Measurements from ENCODE around the gene SSTR5. TPM values are rescaled to one million over a fixed set of nuclear protein-coding genes. Genes with fewer than 3 reads are reported as not detected.
A peak's percentile ranks its signal among the peaks of the same experiment; 100 is the strongest.

Gene SSTR5
- total RNA-seq, 1 donor from 2014 or later, result not detected

- H3K4me3 Mint-ChIP-seq, result no peak overlapping the region
- no peaks in the 10 kb centered on the region for H3K36me3 Mint-ChIP-seq (ENCODE audit: low read depth)
- H3K9me3 Mint-ChIP-seq, result peaks cover 5% of the 10 kb centered on the region
- H3K27ac Mint-ChIP-seq, result no peak overlapping the region
- peak; percentile 76 for DNase-seq
- H3K4me1 Mint-ChIP-seq, result no peaks in the 10 kb centered on the region
- intact Hi-C loops (cut with micrococcal nuclease), result loop anchor here (5.0 kb wide), 1 partner anchor 243 kb away; no protein-coding TSS in a partner anchor
- H3K27me3 Mint-ChIP-seq, result no peaks in the 10 kb centered on the region
These were observed 17.6 kb upstream of the SSTR5 start for GRCh38 chr16:1054660-1055556.

GRCh38 chr16:1055557-1055924 is 17.0 kb upstream of the SSTR5 start:
- intact Hi-C loops (cut with micrococcal nuclease), result loop anchor here (5.0 kb wide), 1 partner anchor 243 kb away; no protein-coding TSS in a partner anchor
- Mint-ChIP-seq H3K27me3 (no peaks in the 10 kb centered on the region), H3K36me3 (ENCODE audit: low read depth) (no peaks in the 10 kb centered on the region), H3K9me3 (peaks cover 5% of the 10 kb centered on the region), H3K27ac (no peak overlapping the region), H3K4me3 (no peak overlapping the region), H3K4me1 (no peaks in the 10 kb centered on the region)
- no peak for DNase-seq

- peaks cover 5% of the 10 kb centered on the region for H3K9me3 Mint-ChIP-seq
- H3K36me3 Mint-ChIP-seq (ENCODE audit: low read depth), result no peaks in the 10 kb centered on the region
- no peaks in the 10 kb centered on the region for H3K4me1 Mint-ChIP-seq
- intact Hi-C loops (cut with micrococcal nuclease), result loop anchor here (5.0 kb wide), 1 partner anchor 244 kb away; no protein-coding TSS in a partner anchor
- no peak overlapping the region for H3K27ac Mint-ChIP-seq
- DNase-seq, result no peak
- H3K27me3 Mint-ChIP-seq, result no peaks in the 10 kb centered on the region
- H3K4me3 Mint-ChIP-seq, result no peak overlapping the region
These were observed 16.4 kb upstream of the SSTR5 start for GRCh38 chr16:1056196-1056595.

- Mint-ChIP-seq H3K36me3 (ENCODE audit: low read depth) (no peaks in the 10 kb centered on the region), H3K4me1 (no peaks in the 10 kb centered on the region), H3K4me3 (no peak overlapping the region), H3K9me3 (peaks cover 5% of the 10 kb centered on the region), H3K27ac (no peak overlapping the region), H3K27me3 (no peaks in the 10 kb centered on the region)
- intact Hi-C loops (cut with micrococcal nuclease), result loop anchor here (5.0 kb wide), 1 partner anchor 245 kb away; no protein-coding TSS in a partner anchor
- peak; percentile 87 for DNase-seq
These were observed 15.2 kb upstream of the SSTR5 start for GRCh38 chr16:1057252-1057932.

GRCh38 chr16:1058216-1058615 is 14.3 kb upstream of the SSTR5 start:
- peaks cover 5% of the 10 kb centered on the region for H3K9me3 Mint-ChIP-seq
- intact Hi-C loops (cut with micrococcal nuclease), result loop anchor here (5.0 kb wide), 1 partner anchor 246 kb away; no protein-coding TSS in a partner anchor
- H3K4me1 Mint-ChIP-seq, result no peaks in the 10 kb centered on the region
- DNase-seq, result no peak
- no peak overlapping the region for H3K27ac Mint-ChIP-seq
- H3K4me3 Mint-ChIP-seq, result no peak overlapping the region
- no peaks in the 10 kb centered on the region for H3K27me3 Mint-ChIP-seq
- no peaks in the 10 kb centered on the region for H3K36me3 Mint-ChIP-seq (ENCODE audit: low read depth)

GRCh38 chr16:1059310-1059709 is 13.2 kb upstream of the SSTR5 start:
- intact Hi-C loops (cut with micrococcal nuclease), result loop anchor here (5.0 kb wide), 1 partner anchor 247 kb away; no protein-coding TSS in a partner anchor
- Mint-ChIP-seq H3K27me3 (no peaks in the 10 kb centered on the region), H3K9me3 (peaks cover 5% of the 10 kb centered on the region), H3K27ac (no peak overlapping the region), H3K4me3 (no peak overlapping the region), H3K4me1 (no peaks in the 10 kb centered on the region), H3K36me3 (ENCODE audit: low read depth) (no peaks in the 10 kb centered on the region)
- DNase-seq, result no peak

GRCh38 chr16:1060416-1061340 is 11.9 kb upstream of the SSTR5 start:
- H3K4me3 Mint-ChIP-seq, result no peak overlapping the region
- no peak overlapping the region for H3K27ac Mint-ChIP-seq
- peaks cover 5% of the 10 kb centered on the region for H3K9me3 Mint-ChIP-seq
- no peak for DNase-seq
- H3K27me3 Mint-ChIP-seq, result peaks cover 3% of the 10 kb centered on the region
- intact Hi-C loops (cut with micrococcal nuclease), result no loop called here
- no peaks in the 10 kb centered on the region for H3K4me1 Mint-ChIP-seq
- no peaks in the 10 kb centered on the region for H3K36me3 Mint-ChIP-seq (ENCODE audit: low read depth)

GRCh38 chr16:1061769-1062505 is 10.6 kb upstream of the SSTR5 start:
- Mint-ChIP-seq H3K27me3 (peaks cover 3% of the 10 kb centered on the region), H3K27ac (no peak overlapping the region), H3K36me3 (ENCODE audit: low read depth) (no peaks in the 10 kb centered on the region)

GRCh38 chr16:1062895-1063294 is 9.7 kb upstream of the SSTR5 start:
- intact Hi-C loops (cut with micrococcal nuclease), result no loop called here
- Mint-ChIP-seq H3K36me3 (ENCODE audit: low read depth) (no peaks in the 10 kb centered on the region), H3K27ac (no peak overlapping the region), H3K9me3 (peaks cover 5% of the 10 kb centered on the region), H3K4me3 (no peak overlapping the region), H3K4me1 (no peaks in the 10 kb centered on the region), H3K27me3 (peaks cover 7% of the 10 kb centered on the region)
- DNase-seq, result no peak

More at GRCh38 chr16:1061769-1062505, 10.6 kb upstream of the SSTR5 start:
- Mint-ChIP-seq H3K4me1 (no peaks in the 10 kb centered on the region), H3K9me3 (peaks cover 5% of the 10 kb centered on the region), H3K4me3 (no peak overlapping the region)
- intact Hi-C loops (cut with micrococcal nuclease), result no loop called here
- DNase-seq, result no peak

- no peaks in the 10 kb centered on the region for H3K4me1 Mint-ChIP-seq
- no peak overlapping the region for H3K27ac Mint-ChIP-seq
- peaks cover 5% of the 10 kb centered on the region for H3K9me3 Mint-ChIP-seq
- no peak for DNase-seq
- H3K27me3 Mint-ChIP-seq, result peaks cover 7% of the 10 kb centered on the region
- no peak overlapping the region for H3K4me3 Mint-ChIP-seq
- intact Hi-C loops (cut with micrococcal nuclease), result no loop called here
- no peaks in the 10 kb centered on the region for H3K36me3 Mint-ChIP-seq (ENCODE audit: low read depth)
These were observed 8.8 kb upstream of the SSTR5 start for GRCh38 chr16:1063728-1064127.

- Mint-ChIP-seq H3K36me3 (ENCODE audit: low read depth) (no peaks in the 10 kb centered on the region), H3K4me1 (no peaks in the 10 kb centered on the region), H3K9me3 (no peaks in the 10 kb centered on the region), H3K4me3 (no peak overlapping the region), H3K27me3 (peaks cover 7% of the 10 kb centered on the region), H3K27ac (no peak overlapping the region)
- no peak for DNase-seq
- intact Hi-C loops (cut with micrococcal nuclease), result no loop called here
These were observed 6.9 kb upstream of the SSTR5 start for GRCh38 chr16:1065469-1066128.

- no peak for DNase-seq
- Mint-ChIP-seq H3K36me3 (ENCODE audit: low read depth) (no peaks in the 10 kb centered on the region), H3K27me3 (peaks cover 7% of the 10 kb centered on the region), H3K4me3 (no peak overlapping the region), H3K9me3 (no peaks in the 10 kb centered on the region), H3K4me1 (no peaks in the 10 kb centered on the region), H3K27ac (no peak overlapping the region)
- intact Hi-C loops (cut with micrococcal nuclease), result no loop called here
These were observed 5.9 kb upstream of the SSTR5 start for GRCh38 chr16:1066584-1067172.

Data from activated CD4-positive, alpha-beta T cell treated with anti-CD3 and anti-CD28 coated beads, Interleukin-2, amount 10 ng/mL, durations not matched to agents 24 days and 14 days (primary cell).